ENCODE results near the gene CLDN14. TPM values are rescaled to one million over a fixed set of nuclear protein-coding genes. Genes with fewer than 3 reads are reported as not detected.
A peak's percentile ranks its signal among the peaks of the same experiment; 100 is the strongest.

Gene CLDN14
- total RNA-seq, 1 donor from 2014 or later = not detected

DNA sequence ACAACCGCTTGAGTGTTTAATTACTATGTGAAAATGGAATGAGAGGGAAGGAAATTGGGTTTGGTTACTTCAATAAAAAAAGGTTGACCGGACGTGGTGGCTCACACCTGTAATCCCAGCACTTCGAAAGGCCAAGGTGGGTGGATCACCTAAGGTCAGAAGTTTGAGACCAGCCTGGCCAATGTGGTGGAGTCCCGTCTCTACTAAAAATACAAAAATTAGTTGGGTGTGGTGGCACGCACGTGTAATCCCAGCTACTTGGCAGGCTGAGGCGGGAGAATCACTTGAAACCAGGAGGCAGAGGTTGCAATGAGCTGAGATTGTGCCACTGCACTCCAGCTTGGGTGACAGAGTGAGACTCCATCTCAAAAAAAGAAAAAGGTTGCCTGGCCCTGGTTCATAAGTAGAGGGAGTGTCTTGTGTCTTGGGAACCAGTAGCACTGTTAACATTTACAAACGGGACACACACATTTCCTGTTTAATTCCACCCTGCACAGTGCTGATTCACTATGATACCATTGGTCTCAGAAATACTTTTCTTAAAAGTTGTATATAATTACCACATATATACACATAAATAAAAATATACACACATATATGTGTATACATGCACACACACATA, 27.6 kb upstream of the CLDN14 start:
- no peaks in the 10 kb centered on the region for H3K36me3 Mint-ChIP-seq
- Histone ChIP-seq H3K9ac (no peak overlapping the region), H3K27ac (no peak overlapping the region), H3K27me3 (no peaks in the 10 kb centered on the region), H3K4me1 (no peaks in the 10 kb centered on the region), H3K9me3 (ENCODE audit: low read depth) (no peaks in the 10 kb centered on the region), H2AFZ (replicated peaks) (no peak overlapping the region), H3K4me2 (no peak overlapping the region), H4K20me1 (ENCODE audit: low read depth) (no peaks in the 10 kb centered on the region), H3K79me2 (ENCODE audit: low read depth) (no peaks in the 10 kb centered on the region), H3F3A (ENCODE audit: low read depth) (no peaks in the 10 kb centered on the region), H3K36me3 (no peaks in the 10 kb centered on the region), H3K4me3 (no peak overlapping the region)
- H3K4me1 Mint-ChIP-seq = peaks cover 4% of the 10 kb centered on the region
- peaks cover 5% of the 10 kb centered on the region for H3K27me3 Mint-ChIP-seq (ENCODE audit: insufficient read depth, low read depth)
- TF ChIP-seq, protein P1, sequence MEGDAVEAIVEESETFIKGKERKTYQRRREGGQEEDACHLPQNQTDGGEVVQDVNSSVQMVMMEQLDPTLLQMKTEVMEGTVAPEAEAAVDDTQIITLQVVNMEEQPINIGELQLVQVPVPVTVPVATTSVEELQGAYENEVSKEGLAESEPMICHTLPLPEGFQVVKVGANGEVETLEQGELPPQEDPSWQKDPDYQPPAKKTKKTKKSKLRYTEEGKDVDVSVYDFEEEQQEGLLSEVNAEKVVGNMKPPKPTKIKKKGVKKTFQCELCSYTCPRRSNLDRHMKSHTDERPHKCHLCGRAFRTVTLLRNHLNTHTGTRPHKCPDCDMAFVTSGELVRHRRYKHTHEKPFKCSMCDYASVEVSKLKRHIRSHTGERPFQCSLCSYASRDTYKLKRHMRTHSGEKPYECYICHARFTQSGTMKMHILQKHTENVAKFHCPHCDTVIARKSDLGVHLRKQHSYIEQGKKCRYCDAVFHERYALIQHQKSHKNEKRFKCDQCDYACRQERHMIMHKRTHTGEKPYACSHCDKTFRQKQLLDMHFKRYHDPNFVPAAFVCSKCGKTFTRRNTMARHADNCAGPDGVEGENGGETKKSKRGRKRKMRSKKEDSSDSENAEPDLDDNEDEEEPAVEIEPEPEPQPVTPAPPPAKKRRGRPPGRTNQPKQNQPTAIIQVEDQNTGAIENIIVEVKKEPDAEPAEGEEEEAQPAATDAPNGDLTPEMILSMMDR (IDR thresholded peaks at IDR 0.05) = no peak
- TF ChIP-seq EZH2 (IDR thresholded peaks at IDR 0.05) = no peak
- no peak for TF ChIP-seq EZH2phosphoT487 (IDR thresholded peaks at IDR 0.05)
- H3K27ac Mint-ChIP-seq = no peak overlapping the region
- no peak overlapping the region for H3K4me3 Mint-ChIP-seq
- H3K9me3 Mint-ChIP-seq = peaks cover 3% of the 10 kb centered on the region
- no peak for DNase-seq (ENCODE audit: low spot score)

DNA sequence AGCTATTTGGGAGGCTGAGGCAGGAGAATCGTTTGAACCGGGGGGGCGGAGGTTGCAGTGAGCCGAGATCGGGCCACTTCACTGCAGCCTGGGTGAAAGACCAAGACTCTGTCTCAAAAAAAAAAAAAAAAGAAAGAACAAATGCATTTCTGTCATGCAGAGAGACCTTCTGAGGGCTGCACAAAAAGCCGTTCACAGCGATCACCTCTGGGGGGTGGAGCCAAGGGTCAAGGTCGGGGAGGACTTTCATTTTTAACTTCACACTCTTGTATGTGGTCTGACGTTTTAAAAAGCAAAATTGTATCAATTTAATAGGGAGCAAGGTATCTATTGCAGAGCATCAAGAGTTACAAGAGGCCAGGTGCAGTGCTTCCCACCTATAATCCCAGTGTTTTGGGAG, 26.6 kb upstream of the CLDN14 start:
- Mint-ChIP-seq H3K4me1 (peaks cover 4% of the 10 kb centered on the region), H3K27ac (no peak overlapping the region), H3K27me3 (ENCODE audit: insufficient read depth, low read depth) (peaks cover 7% of the 10 kb centered on the region), H3K36me3 (no peaks in the 10 kb centered on the region), H3K4me3 (no peak overlapping the region), H3K9me3 (peaks cover 3% of the 10 kb centered on the region)
- Histone ChIP-seq H3K9me3 (ENCODE audit: low read depth) (no peaks in the 10 kb centered on the region), H3K27ac (no peak overlapping the region), H3K4me2 (no peak overlapping the region), H3F3A (ENCODE audit: low read depth) (no peaks in the 10 kb centered on the region), H3K27me3 (no peaks in the 10 kb centered on the region), H2AFZ (replicated peaks) (no peak overlapping the region), H3K36me3 (no peaks in the 10 kb centered on the region), H4K20me1 (ENCODE audit: low read depth) (no peaks in the 10 kb centered on the region), H3K4me3 (no peak overlapping the region), H3K4me1 (no peaks in the 10 kb centered on the region), H3K9ac (no peak overlapping the region), H3K79me2 (ENCODE audit: low read depth) (no peaks in the 10 kb centered on the region)
- no peak for DNase-seq (ENCODE audit: low spot score)
- TF ChIP-seq EZH2phosphoT487 (IDR thresholded peaks at IDR 0.05) (no peak), EZH2 (IDR thresholded peaks at IDR 0.05) (no peak)
- TF ChIP-seq, protein P1 (IDR thresholded peaks at IDR 0.05) = no peak

DNA sequence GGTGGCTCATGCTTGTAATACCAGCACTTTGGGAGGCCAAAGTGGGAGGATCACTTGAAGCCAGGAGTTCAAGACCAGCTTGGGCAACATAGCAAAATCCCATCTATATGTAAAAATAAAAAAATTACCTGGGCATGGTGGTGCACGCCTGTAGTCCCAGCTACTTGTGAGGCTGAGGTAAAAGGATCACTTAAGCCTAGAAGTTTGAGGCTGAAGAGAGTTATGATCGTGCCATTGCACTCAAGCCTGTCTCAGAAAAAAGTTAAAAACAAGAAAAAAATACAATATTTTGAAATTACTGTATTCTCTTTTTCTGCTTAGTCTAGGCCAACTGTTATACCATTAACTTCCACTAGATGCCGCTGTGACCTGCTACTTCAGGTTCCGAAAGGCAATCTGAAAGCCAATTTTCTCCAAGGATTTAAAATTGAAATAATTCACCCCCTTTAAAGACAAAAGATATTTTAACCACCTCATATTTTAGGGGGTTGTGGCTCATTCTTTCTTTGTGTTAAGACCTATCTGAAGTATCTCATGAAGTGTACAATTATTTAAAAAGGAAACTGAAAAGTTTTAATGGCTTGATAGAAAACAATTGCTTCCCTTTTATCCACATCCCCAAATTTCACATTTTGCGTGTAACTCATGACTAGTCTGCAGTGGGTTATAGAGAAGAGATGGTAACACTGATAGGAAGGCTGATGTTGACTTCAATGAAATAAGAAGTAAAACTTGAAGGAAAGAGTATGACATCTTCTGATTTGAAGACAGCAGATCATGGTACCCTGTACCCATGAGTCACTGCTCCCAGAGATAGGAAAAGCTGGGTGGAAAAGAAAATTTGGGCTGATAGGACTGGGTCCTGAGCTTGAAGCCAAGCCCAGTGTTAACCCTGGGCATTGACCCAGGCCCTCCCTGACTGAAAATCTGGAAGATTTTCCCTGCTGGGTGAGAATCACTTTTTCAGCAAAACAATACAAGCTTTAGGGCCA, 24.4 kb upstream of the CLDN14 start:
- no peaks in the 10 kb centered on the region for H3K4me1 ChIP-seq
- H3K4me3 ChIP-seq = no peak overlapping the region
- H3K9ac ChIP-seq = no peak overlapping the region
- DNase-seq (ENCODE audit: low spot score) = peak; percentile 55
- H4K20me1 ChIP-seq (ENCODE audit: low read depth) = no peaks in the 10 kb centered on the region
- H3K27ac Mint-ChIP-seq = no peak overlapping the region
- H3K36me3 Mint-ChIP-seq = no peaks in the 10 kb centered on the region
- H3K4me1 Mint-ChIP-seq = peaks cover 10% of the 10 kb centered on the region
- H3K79me2 ChIP-seq (ENCODE audit: low read depth) = no peaks in the 10 kb centered on the region
- H3K9me3 ChIP-seq (ENCODE audit: low read depth) = no peaks in the 10 kb centered on the region
- peaks cover 7% of the 10 kb centered on the region for H3K27me3 Mint-ChIP-seq (ENCODE audit: insufficient read depth, low read depth)
- no peak overlapping the region for H2AFZ ChIP-seq (replicated peaks)
- H3K27me3 ChIP-seq = no peaks in the 10 kb centered on the region
- no peak overlapping the region for H3K27ac ChIP-seq
- H3K4me2 ChIP-seq = no peak overlapping the region
- no peaks in the 10 kb centered on the region for H3K36me3 ChIP-seq
- TF ChIP-seq, protein P1 (IDR thresholded peaks at IDR 0.05) = peak; percentile 93
- TF ChIP-seq EZH2phosphoT487 (IDR thresholded peaks at IDR 0.05) = no peak
- H3K4me3 Mint-ChIP-seq = no peak overlapping the region
- H3F3A ChIP-seq (ENCODE audit: low read depth) = no peaks in the 10 kb centered on the region
- peaks cover 3% of the 10 kb centered on the region for H3K9me3 Mint-ChIP-seq

Data from neural progenitor cell (in vitro differentiated cells).